PC-9 (cell line): Measurements from ENCODE around the gene PPIE.

ENCODE experiments used
- EZH2 ChIP-seq: fragments of 200-600 bp; sonication (generic); IDR thresholded peaks from 2 replicates; pipeline ENCODE4 v1.8.0; 2017; ENCODE audit warnings: antibody characterized with exemption, low read depth
- TF ChIP-seq, protein P1 (sequence below): fragments of 200-600 bp; sonication (generic); conservative IDR thresholded peaks from 2 replicates; pipeline ENCODE4 v1.6.1; 2017; ENCODE audit warnings: mixed run types, antibody characterized with exemption, mild to moderate bottlenecking, moderate library complexity

GRCh38 chr1:39754906-39755504 lies 16.3 kb downstream of the PPIE start:
- TF ChIP-seq, protein P1, sequence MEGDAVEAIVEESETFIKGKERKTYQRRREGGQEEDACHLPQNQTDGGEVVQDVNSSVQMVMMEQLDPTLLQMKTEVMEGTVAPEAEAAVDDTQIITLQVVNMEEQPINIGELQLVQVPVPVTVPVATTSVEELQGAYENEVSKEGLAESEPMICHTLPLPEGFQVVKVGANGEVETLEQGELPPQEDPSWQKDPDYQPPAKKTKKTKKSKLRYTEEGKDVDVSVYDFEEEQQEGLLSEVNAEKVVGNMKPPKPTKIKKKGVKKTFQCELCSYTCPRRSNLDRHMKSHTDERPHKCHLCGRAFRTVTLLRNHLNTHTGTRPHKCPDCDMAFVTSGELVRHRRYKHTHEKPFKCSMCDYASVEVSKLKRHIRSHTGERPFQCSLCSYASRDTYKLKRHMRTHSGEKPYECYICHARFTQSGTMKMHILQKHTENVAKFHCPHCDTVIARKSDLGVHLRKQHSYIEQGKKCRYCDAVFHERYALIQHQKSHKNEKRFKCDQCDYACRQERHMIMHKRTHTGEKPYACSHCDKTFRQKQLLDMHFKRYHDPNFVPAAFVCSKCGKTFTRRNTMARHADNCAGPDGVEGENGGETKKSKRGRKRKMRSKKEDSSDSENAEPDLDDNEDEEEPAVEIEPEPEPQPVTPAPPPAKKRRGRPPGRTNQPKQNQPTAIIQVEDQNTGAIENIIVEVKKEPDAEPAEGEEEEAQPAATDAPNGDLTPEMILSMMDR = no peak
- TF ChIP-seq EZH2 = no peak
